ENCODE results near the gene RAPGEF4.

Gene RAPGEF4

GRCh38 chr2:173049831-173050230 is 314.2 kb downstream of the RAPGEF4 start:
- DNase-seq: no peak

- no peak for DNase-seq
Observed at GRCh38 chr2:173050684-173051083, 315.0 kb downstream of the RAPGEF4 start.

GRCh38 chr2:173051463-173052215 is 316.0 kb downstream of the RAPGEF4 start:
- no peak for DNase-seq

- no peak for DNase-seq
Observed at GRCh38 chr2:173053043-173053699, 317.5 kb downstream of the RAPGEF4 start.

- DNase-seq: no peak
Observed at GRCh38 chr2:173054466-173054865, 318.8 kb downstream of the RAPGEF4 start.

GRCh38 chr2:173056705-173057364 is 321.2 kb downstream of the RAPGEF4 start:
- DNase-seq: no peak

- no peak for DNase-seq
Observed at GRCh38 chr2:173058097-173058496, 322.5 kb downstream of the RAPGEF4 start.

GRCh38 chr2:173058673-173059072 is 323.0 kb downstream of the RAPGEF4 start:
- DNase-seq: no peak

GRCh38 chr2:173059292-173059691 is 323.6 kb downstream of the RAPGEF4 start:
- no peak for DNase-seq

GRCh38 chr2:173059971-173060461 is 324.4 kb downstream of the RAPGEF4 start:
- no peak for DNase-seq

- DNase-seq: no peak
Observed at GRCh38 chr2:173062801-173063200, 327.2 kb downstream of the RAPGEF4 start.

- no peak for DNase-seq
Observed at GRCh38 chr2:173064151-173064805, 328.6 kb downstream of the RAPGEF4 start.

GRCh38 chr2:173066887-173067676 is 331.4 kb downstream of the RAPGEF4 start:
- DNase-seq: no peak

GRCh38 chr2:173075056-173075780 is 339.6 kb downstream of the RAPGEF4 start:
- DNase-seq: peak; percentile 38

GRCh38 chr2:173075781-173076580 is 340.3 kb downstream of the RAPGEF4 start, which contains the start of gene MAP3K20:
MAP3K20 (plus strand) TSS chr2:173075846; CDS start chr2:173091032, 15,186 bp downstream.
- peak; percentile 50 for DNase-seq

GRCh38 chr2:173076581-173077345 is 341.1 kb downstream of the RAPGEF4 start:
- no peak for DNase-seq

GRCh38 chr2:173077506-173078177 is 342.0 kb downstream of the RAPGEF4 start:
- DNase-seq: no peak

- no peak for DNase-seq
Observed at GRCh38 chr2:173079141-173079540, 343.5 kb downstream of the RAPGEF4 start.

Data from NCI-H345 (cell line).